ENCODE data around the gene SULT1B1. TPM values are rescaled to one million over a fixed set of nuclear protein-coding genes. Genes with fewer than 3 reads are reported as not detected.

SULT1B1 gene
- 1 to 10 TPM in 1 of 4 donors, under 1 TPM in 3; 0.51 to 2.7 (median 0.93) TPM for total RNA-seq
- polyA plus RNA-seq = 0.18 TPM
- long read RNA-seq, donor 1 = 0 reads
- long read RNA-seq, donor 2 = 0 reads
- long read RNA-seq, donor 3, partial matches to known transcripts = 0 of 2 reads
- long read RNA-seq, donor 3, other reads (novel, unspliced or antisense) = 2 of 2 reads
- long read RNA-seq, donor 4 = 0 reads

- intact Hi-C loops (cut with DNase I) = no loop called here
- peak in 1 of 3 donors; percentile 33 for DNase-seq
- WGBS = 41% methylated on average over 2 of the region's 2 CpGs
- Histone ChIP-seq H3K4me3 (ENCODE audit: low read length) (peak within 1 kb of the TSS; percentile 15), H3K9me3 (ENCODE audit: control insufficient read depth, low read length) (no peaks in the 10 kb centered on the region), H3K4me1 (ENCODE audit: control insufficient read depth, insufficient read depth, low read length) (no peaks in the 10 kb centered on the region), H3K27ac (ENCODE audit: low read length) (no peak within 1 kb of the TSS), H3K27me3 (ENCODE audit: control insufficient read depth, insufficient read depth) (no peaks in the 10 kb centered on the region)
- ATAC-seq = peak; percentile 76 to 96
These were observed at the start of gene SULT1B1 for GRCh38 chr4:69760455-69760854. SULT1B1 (minus strand) TSS chr4:69760620; CDS start chr4:69755217, 5,403 bp downstream.

DNA sequence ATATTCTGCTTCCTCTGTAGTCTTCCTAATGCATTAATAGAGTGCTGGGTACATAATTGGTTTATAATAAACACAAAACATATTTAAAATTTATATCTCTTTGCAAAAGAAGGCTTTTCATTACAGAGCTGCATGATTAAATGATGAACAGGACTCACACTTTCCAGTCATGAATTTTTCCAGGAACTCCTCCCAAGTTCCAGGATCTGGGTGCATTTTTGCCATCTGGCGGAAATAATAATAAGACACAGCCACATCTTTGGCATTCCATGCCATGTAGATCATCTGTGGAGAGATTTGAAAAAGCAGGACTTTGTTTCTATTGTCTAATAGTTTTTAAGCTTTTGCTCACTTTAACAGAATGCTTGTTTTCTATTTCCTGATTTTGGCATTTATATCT, 40.2 kb upstream of the SULT1B1 start:
- intact Hi-C loops (cut with DNase I) = no loop called here
- H3K4me1 ChIP-seq (ENCODE audit: control insufficient read depth, insufficient read depth, low read length) = no peaks in the 10 kb centered on the region
- DNase-seq (no peak), ATAC-seq (no peak)
- no peaks in the 10 kb centered on the region for H3K9me3 ChIP-seq (ENCODE audit: control insufficient read depth, low read length)
- H3K27me3 ChIP-seq (ENCODE audit: control insufficient read depth, insufficient read depth) = no peaks in the 10 kb centered on the region
- H3K4me3 ChIP-seq (ENCODE audit: low read length) = no peak overlapping the region
- 77% methylated on average over 1 of the region's 1 CpG for WGBS
- H3K27ac ChIP-seq (ENCODE audit: low read length) = no peak overlapping the region

GRCh38 chr4:69799337-69799736, 38.9 kb upstream of the SULT1B1 start:
- intact Hi-C loops (cut with DNase I) = no loop called here
- H3K27ac ChIP-seq (ENCODE audit: low read length) = no peak overlapping the region
- 86% methylated on average over 3 of the region's 3 CpGs for whole genome bisulfite sequencing
- no peaks in the 10 kb centered on the region for H3K4me1 ChIP-seq (ENCODE audit: control insufficient read depth, insufficient read depth, low read length)
- no peaks in the 10 kb centered on the region for H3K9me3 ChIP-seq (ENCODE audit: control insufficient read depth, low read length)
- DNase-seq = no peak
- no peak overlapping the region for H3K4me3 ChIP-seq (ENCODE audit: low read length)
- no peak for ATAC-seq
- H3K27me3 ChIP-seq (ENCODE audit: control insufficient read depth, insufficient read depth) = no peaks in the 10 kb centered on the region

GRCh38 chr4:69793732-69794131, 33.3 kb upstream of the SULT1B1 start:
- no peaks in the 10 kb centered on the region for H3K9me3 ChIP-seq (ENCODE audit: control insufficient read depth, low read length)
- intact Hi-C loops (cut with DNase I) = no loop called here
- H3K4me1 ChIP-seq (ENCODE audit: control insufficient read depth, insufficient read depth, low read length) = no peaks in the 10 kb centered on the region
- no peak overlapping the region for H3K27ac ChIP-seq (ENCODE audit: low read length)
- no peak overlapping the region for H3K4me3 ChIP-seq (ENCODE audit: low read length)
- no peaks in the 10 kb centered on the region for H3K27me3 ChIP-seq (ENCODE audit: control insufficient read depth, insufficient read depth)
- no peak for DNase-seq
- ATAC-seq = no peak

DNA sequence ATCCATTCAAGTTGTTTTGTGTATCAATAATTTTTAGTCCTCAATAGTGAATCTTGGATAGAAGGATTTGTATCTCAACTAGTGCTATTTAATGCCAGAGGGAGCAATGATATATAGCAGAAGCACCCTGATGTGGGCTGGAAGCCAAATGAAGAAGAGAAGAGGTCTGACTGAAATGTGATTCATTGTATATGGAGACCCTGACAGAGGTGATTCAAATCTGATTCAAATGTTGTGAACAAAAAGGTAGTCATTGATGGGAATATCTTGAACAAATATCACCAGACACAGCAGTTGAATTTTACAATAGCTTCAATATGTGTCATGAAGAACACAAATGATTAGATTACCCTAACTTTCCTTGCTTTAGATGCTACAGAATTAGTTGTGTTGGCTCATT, 27.5 kb upstream of the SULT1B1 start:
- Histone ChIP-seq H3K4me1 (ENCODE audit: control insufficient read depth, insufficient read depth, low read length) (no peaks in the 10 kb centered on the region), H3K27ac (ENCODE audit: low read length) (no peak overlapping the region), H3K4me3 (ENCODE audit: low read length) (no peak overlapping the region), H3K27me3 (ENCODE audit: control insufficient read depth, insufficient read depth) (no peaks in the 10 kb centered on the region), H3K9me3 (ENCODE audit: control insufficient read depth, low read length) (no peaks in the 10 kb centered on the region)
- DNase-seq (no peak), ATAC-seq (no peak)
- intact Hi-C loops (cut with DNase I) = no loop called here

DNA sequence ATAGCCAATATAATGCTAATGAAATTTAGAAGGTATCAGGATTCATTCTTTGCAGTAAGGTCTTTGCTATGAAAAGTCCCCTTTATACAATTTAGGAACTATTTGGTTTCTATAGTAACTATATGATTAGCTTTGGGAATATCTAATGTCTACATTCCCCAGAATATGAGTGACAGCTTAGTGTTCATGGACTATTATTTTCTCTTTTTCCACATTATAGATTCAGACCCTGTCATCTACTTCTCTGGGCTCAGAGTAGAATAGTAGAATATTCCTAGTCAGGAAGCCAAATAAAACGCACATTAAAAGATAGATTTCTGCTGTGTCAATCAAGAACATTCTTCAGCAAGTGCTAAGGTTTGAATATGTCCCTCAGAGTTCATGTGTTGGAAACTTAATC, 26.1 kb upstream of the SULT1B1 start:
- Histone ChIP-seq H3K27ac (ENCODE audit: low read length) (no peak overlapping the region), H3K27me3 (ENCODE audit: control insufficient read depth, insufficient read depth) (no peaks in the 10 kb centered on the region), H3K4me1 (ENCODE audit: control insufficient read depth, insufficient read depth, low read length) (no peaks in the 10 kb centered on the region), H3K4me3 (ENCODE audit: low read length) (no peak overlapping the region), H3K9me3 (ENCODE audit: control insufficient read depth, low read length) (no peaks in the 10 kb centered on the region)
- ATAC-seq (no peak), DNase-seq (no peak)
- WGBS = 60% methylated on average over 1 of the region's 1 CpG
- intact Hi-C loops (cut with DNase I) = no loop called here

DNA sequence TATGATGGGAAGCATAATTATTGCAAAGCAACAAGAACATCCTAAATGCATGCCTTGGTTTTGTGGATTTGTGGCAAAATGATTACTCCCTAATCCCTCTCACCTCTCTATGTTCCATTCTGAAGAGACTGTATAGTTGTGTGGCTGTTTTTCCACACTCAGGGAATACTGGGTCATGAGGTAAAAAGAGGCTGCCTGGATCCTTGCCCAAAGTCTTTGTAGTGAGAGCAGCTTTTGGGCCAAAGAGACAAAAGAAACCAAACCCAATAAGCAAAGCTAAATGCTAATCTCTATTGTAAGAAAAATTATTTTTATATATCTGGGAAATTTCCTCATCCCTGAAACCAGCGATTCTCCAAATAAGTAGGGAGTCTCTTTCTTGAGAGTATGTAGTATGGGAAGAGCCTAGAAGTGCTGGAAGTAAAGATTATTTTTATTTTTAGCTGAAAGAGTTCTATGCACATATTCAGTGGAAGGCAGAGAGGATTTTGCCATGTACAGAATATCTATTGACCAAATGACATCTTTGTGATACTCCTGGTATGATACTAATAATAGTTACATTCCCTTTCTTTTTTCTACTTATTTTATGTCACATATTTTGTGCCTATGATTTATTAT, 24.9 kb upstream of the SULT1B1 start:
- H3K9me3 ChIP-seq (ENCODE audit: control insufficient read depth, low read length) = no peaks in the 10 kb centered on the region
- H3K27me3 ChIP-seq (ENCODE audit: control insufficient read depth, insufficient read depth) = no peaks in the 10 kb centered on the region
- no peaks in the 10 kb centered on the region for H3K4me1 ChIP-seq (ENCODE audit: control insufficient read depth, insufficient read depth, low read length)
- DNase-seq (no peak), ATAC-seq (no peak)
- no peak overlapping the region for H3K27ac ChIP-seq (ENCODE audit: low read length)
- WGBS = 65% methylated on average over 1 of the region's 1 CpG
- intact Hi-C loops (cut with DNase I) = no loop called here
- no peak overlapping the region for H3K4me3 ChIP-seq (ENCODE audit: low read length)

- whole genome bisulfite sequencing = 93% methylated on average over 15 of the region's 15 CpGs
- no peaks in the 10 kb centered on the region for H3K4me1 ChIP-seq (ENCODE audit: control insufficient read depth, insufficient read depth, low read length)
- DNase-seq (peak in 2 of 3 donors; percentile 27 to 41), ATAC-seq (peak in 1 of 2 donors; percentile 19)
- H3K4me3 ChIP-seq (ENCODE audit: low read length) = no peak overlapping the region
- intact Hi-C loops (cut with DNase I) = no loop called here
- H3K27me3 ChIP-seq (ENCODE audit: control insufficient read depth, insufficient read depth) = no peaks in the 10 kb centered on the region
- no peak overlapping the region for H3K27ac ChIP-seq (ENCODE audit: low read length)
- H3K9me3 ChIP-seq (ENCODE audit: control insufficient read depth, low read length) = no peaks in the 10 kb centered on the region
These were observed 22.4 kb upstream of the SULT1B1 start for GRCh38 chr4:69782651-69783310.

GRCh38 chr4:69781458-69782418, 21.3 kb upstream of the SULT1B1 start:
- WGBS = 95% methylated on average over 19 of the region's 19 CpGs
- no peaks in the 10 kb centered on the region for H3K9me3 ChIP-seq (ENCODE audit: control insufficient read depth, low read length)
- no peak overlapping the region for H3K4me3 ChIP-seq (ENCODE audit: low read length)
- intact Hi-C loops (cut with DNase I) = no loop called here
- DNase-seq (no peak), ATAC-seq (no peak)
- H3K27me3 ChIP-seq (ENCODE audit: control insufficient read depth, insufficient read depth) = no peaks in the 10 kb centered on the region
- no peak overlapping the region for H3K27ac ChIP-seq (ENCODE audit: low read length)
- no peaks in the 10 kb centered on the region for H3K4me1 ChIP-seq (ENCODE audit: control insufficient read depth, insufficient read depth, low read length)

GRCh38 chr4:69780141-69780540, 19.7 kb upstream of the SULT1B1 start:
- no peak for ATAC-seq
- Histone ChIP-seq H3K27ac (ENCODE audit: low read length) (no peak overlapping the region), H3K4me3 (ENCODE audit: low read length) (no peak overlapping the region), H3K9me3 (ENCODE audit: control insufficient read depth, low read length) (no peaks in the 10 kb centered on the region), H3K4me1 (ENCODE audit: control insufficient read depth, insufficient read depth, low read length) (no peaks in the 10 kb centered on the region), H3K27me3 (ENCODE audit: control insufficient read depth, insufficient read depth) (no peaks in the 10 kb centered on the region)
- 69% methylated on average over 1 of the region's 1 CpG for WGBS
- no peak for DNase-seq
- intact Hi-C loops (cut with DNase I) = no loop called here

GRCh38 chr4:69776696-69777095, 16.3 kb upstream of the SULT1B1 start:
- ATAC-seq (no peak), DNase-seq (no peak)
- H3K27me3 ChIP-seq (ENCODE audit: control insufficient read depth, insufficient read depth) = no peaks in the 10 kb centered on the region
- no peak overlapping the region for H3K27ac ChIP-seq (ENCODE audit: low read length)
- no peaks in the 10 kb centered on the region for H3K9me3 ChIP-seq (ENCODE audit: control insufficient read depth, low read length)
- intact Hi-C loops (cut with DNase I) = no loop called here
- H3K4me1 ChIP-seq (ENCODE audit: control insufficient read depth, insufficient read depth, low read length) = no peaks in the 10 kb centered on the region
- no peak overlapping the region for H3K4me3 ChIP-seq (ENCODE audit: low read length)
- 44% methylated on average over 3 of the region's 3 CpGs for WGBS
